B cell (primary cell): Measurements from ENCODE around the gene HMGA1. TPM values are rescaled to one million over a fixed set of nuclear protein-coding genes. Genes with fewer than 3 reads are reported as not detected.

Experiments
- ATAC-seq: fragments of 200-7000 bp; cut with Tn5 transposase; one replicate; pipeline ENCODE4 v1.10.0; 2021; ENCODE audit warnings: low read depth, mild to moderate bottlenecking, moderate number of reproducible peaks, moderate library complexity
- CTCF ChIA-PET: fragments of 350-600 bp; sonication (Branson Sonifier 250); formaldehyde crosslinking; loops from one replicate; lab custom pipeline; 2021; ENCODE audit warnings: antibody characterized with exemption, inconsistent platforms; lab: Charles Lee
- POLR2A ChIA-PET: fragments of 350-600 bp; sonication (Branson Sonifier 250); formaldehyde crosslinking; loops from one replicate; lab custom pipeline; 2021; ENCODE audit warnings: antibody characterized with exemption; lab: Charles Lee
- DNase-seq: peaks from one replicate; pipeline ENCODE4 v3.0.0; 2013
- H2AFZ ChIP-seq: 2 replicates; pipeline ENCODE4 v1.6.1; 2012; ENCODE audit warnings: mild to moderate bottlenecking, low read depth, low read length; ENCODE audit not compliant: insufficient read depth, poor library complexity, severe bottlenecking
- H3K27ac ChIP-seq, 2 donors: 1 replicate in 1 of 2; 2 replicates in 1 of 2; pipeline ENCODE4 v1.5.1; 2012 to 2013; ENCODE audit warnings: low read length in 2 of 2, mild to moderate bottlenecking in 2 of 2, moderate library complexity in 1 of 2
- H3K27me3 ChIP-seq, 4 experiments: fragments of 200-600 bp in 1 of 4; sonication (generic) in 1 of 4; replicated peaks in 1 of 4; 1 replicate in 2 of 4; 2 replicates in 2 of 4; pipeline versions ENCODE4 v1.6.1 to v1.7.0; 2013 to 2016; ENCODE audit warnings: low read length in 3 of 4, mild to moderate bottlenecking in 2 of 4, mixed read lengths in 1 of 4, moderate library complexity in 1 of 4; ENCODE audit not compliant: insufficient read depth in 4 of 4, control insufficient read depth in 3 of 4; ENCODE audit errors: control extremely low read depth in 1 of 4
- H3K36me3 ChIP-seq, 2 experiments: replicated peaks in 1 of 2; 1 replicate in 1 of 2; 2 replicates in 1 of 2; pipeline versions ENCODE4 v1.6.1 to v1.7.1; 2013; ENCODE audit warnings: low read length in 1 of 2; ENCODE audit not compliant: insufficient read depth in 2 of 2, control insufficient read depth in 1 of 2; ENCODE audit errors: control extremely low read depth in 1 of 2, extremely low read depth in 1 of 2
- H3K4me1 ChIP-seq, 2 donors: fragments of 200-600 bp in 1 of 2; sonication (generic) in 1 of 2; 1 replicate in 1 of 2; 2 replicates in 1 of 2; pipeline versions ENCODE4 v1.5.1 to v1.6.1; 2013 to 2017; ENCODE audit warnings: low read length in 2 of 2; ENCODE audit not compliant: control insufficient read depth in 2 of 2, insufficient read depth in 2 of 2
- H3K4me2 ChIP-seq: replicated peaks from 2 replicates; pipeline ENCODE3; 2012; ENCODE audit warnings: mild to moderate bottlenecking, low read depth, low read length; ENCODE audit not compliant: poor library complexity, severe bottlenecking
- H3K4me3 ChIP-seq, 5 experiments: fragments of 200-600 bp in 1 of 5; sonication (generic) in 1 of 5; 1 replicate in 3 of 5; 2 replicates in 2 of 5; pipeline versions ENCODE4 v1.5.1 to v1.7.0; 2011 to 2016; ENCODE audit warnings: low read length in 4 of 5, mild to moderate bottlenecking in 4 of 5, low read depth in 2 of 5, control low read depth in 1 of 5, moderate library complexity in 1 of 5; ENCODE audit not compliant: insufficient read depth in 1 of 5; ENCODE audit errors: control extremely low read depth in 1 of 5, extremely low read depth in 1 of 5
- H3K79me2 ChIP-seq: fragments of 200-600 bp; sonication (generic); one replicate; pipeline ENCODE4 v1.6.0; 2016; ENCODE audit warnings: low read length; ENCODE audit not compliant: control insufficient read depth, insufficient read depth
- H3K9ac ChIP-seq: fragments of 200-600 bp; sonication (generic); 2 replicates; pipeline ENCODE4 v1.6.1; 2017; ENCODE audit warnings: mild to moderate bottlenecking, low read length, moderate library complexity
- H3K9me3 ChIP-seq, 3 donors: one replicate each; pipeline versions ENCODE4 v1.6.1 to v1.7.1; 2013; ENCODE audit warnings: low read length in 2 of 3; ENCODE audit not compliant: control insufficient read depth in 2 of 3, insufficient read depth in 1 of 3; ENCODE audit errors: control extremely low read depth in 1 of 3
- H4K20me1 ChIP-seq: 2 replicates; pipeline ENCODE4 v1.6.0; 2012; ENCODE audit warnings: mild to moderate bottlenecking, low read length; ENCODE audit not compliant: insufficient read depth, control insufficient read depth, poor library complexity, severe bottlenecking
- H3K27ac Mint-ChIP-seq: one replicate; pipeline ENCODE4 v1.8.0; 2021; ENCODE audit warnings: mixed read lengths
- H3K27me3 Mint-ChIP-seq: one replicate; pipeline ENCODE4 v1.8.0; 2021; ENCODE audit warnings: mixed read lengths
- H3K4me1 Mint-ChIP-seq: one replicate; pipeline ENCODE4 v1.8.0; 2021; ENCODE audit warnings: mixed read lengths
- H3K4me3 Mint-ChIP-seq: one replicate; pipeline ENCODE4 v1.8.0; 2021; ENCODE audit warnings: mixed read lengths
- H3K9me3 Mint-ChIP-seq: one replicate; pipeline ENCODE4 v1.8.0; 2022; ENCODE audit warnings: mixed read lengths; ENCODE audit not compliant: insufficient read depth
- CTCF ChIP-seq: fragments of 200-600 bp; IDR thresholded peaks from one replicate; pipeline ENCODE4 v1.8.0; 2022; ENCODE audit warnings: antibody characterized with exemption, mild to moderate bottlenecking
- EZH2 ChIP-seq: IDR thresholded peaks from 2 replicates; pipeline ENCODE4 v1.6.1; 2012; ENCODE audit warnings: borderline replicate concordance, low read depth, mild to moderate bottlenecking, moderate library complexity, low read length; ENCODE audit not compliant: insufficient read depth, poor library complexity, severe bottlenecking
- WGBS: methylation state at CpG from one replicate; pipeline ENCODE4 v1.1.5; 2013; ENCODE audit warnings: missing lambda C conversion rate; ENCODE audit not compliant: insufficient coverage; 5-methylcytosine and 5-hydroxymethylcytosine counted together
- intact Hi-C: fragments of 100-400 bp; cut with micrococcal nuclease; formaldehyde crosslinking; loops from one replicate; pipeline ENCODE4 v1.10.0; 2022
- polyA plus RNA-seq: library from polyadenylated mRNA; depleted of rRNA; stranded (reverse); fragments of >200 nt; gene quantifications from 2 replicates; pipeline ENCODE4 v1.2.3, GENCODE V29; 2012
- total RNA-seq, 2 donors: library from RNA; stranded (reverse); fragments of 120-200 nt in 1 of 2; gene quantifications; 1 replicate in 1 of 2; 2 replicates in 1 of 2; pipeline versions ENCODE4 v1.2.3 to v1.2.4, GENCODE V29; 2013 to 2022

Gene HMGA1
- total and polyA plus RNA-seq, 2 donors (not counting 1 experiment from before 2014, with no cell fraction given) = 59.6 to 66.4 TPM

- TF ChIP-seq CTCF = no peak
- TF ChIP-seq EZH2 = no peak
- Mint-ChIP-seq H3K27ac (peak overlapping the region; percentile 89), H3K4me3 (peak overlapping the region; percentile 55), H3K4me1 (peaks cover 41% of the 10 kb centered on the region), H3K27me3 (no peaks in the 10 kb centered on the region), H3K9me3 (no peaks in the 10 kb centered on the region)
- no peak for ATAC-seq
- no peak overlapping the region for H2AFZ ChIP-seq
- peak; percentile 62 for DNase-seq
- H4K20me1 ChIP-seq = no peaks in the 10 kb centered on the region
- WGBS = 80% methylated on average over 5 of the region's 15 CpGs
- H3K79me2 ChIP-seq = no peaks in the 10 kb centered on the region
- H3K9me3 ChIP-seq = peaks cover 0 to 2% (median 0%) of the 10 kb centered on the region in 3 donors
- H3K9ac ChIP-seq = no peak overlapping the region
- no peaks in the 10 kb centered on the region for H3K36me3 ChIP-seq
- H3K27ac ChIP-seq = peak overlapping the region; percentile 70 to 71
- H3K4me3 ChIP-seq = no peak overlapping the region
- intact Hi-C loops = no loop called here
- H3K27me3 ChIP-seq = no peaks in the 10 kb centered on the region
- H3K4me1 ChIP-seq = peaks cover 30 to 38% of the 10 kb centered on the region in 2 donors
- ChIA-PET POLR2A (interaction anchor here (0.7 to 1.5 kb wide), 2 partner anchors 10 to 17 kb away, joined by 6 to 21 read pairs; partner anchors contain the start of gene HMGA1), CTCF (interaction anchor here (0.6 to 2.9 kb wide), 5 partner anchors 10 to 188 kb away, joined by 3 to 20 read pairs (median 4); partner anchors contain the start of gene HMGA1)
- H3K4me2 ChIP-seq = peak overlapping the region; percentile 48
Observed at GRCh38 chr6:34226731-34227586, 9.7 kb upstream of the HMGA1 start.
